A673 (cell line): ENCODE measurements around the gene TRMT10A. TPM values are rescaled to one million over a fixed set of nuclear protein-coding genes. Genes with fewer than 3 reads are reported as not detected.

ENCODE experiments used
- BruUV-seq: library from RNA; stranded (reverse); fragments of 400-500 nt; replicated peaks from 2 replicates; lab custom pipeline; 2021; lab: Mats Ljungman, UMichigan
- CTCF ChIA-PET: fragments of 300-600 bp; sonication (Branson Sonifier 250); formaldehyde crosslinking; loops from one replicate; lab custom pipeline; 2022; ENCODE audit warnings: antibody characterized with exemption; lab: Charles Lee
- POLR2A ChIA-PET: fragments of 300-600 bp; sonication (Branson Sonifier 250); formaldehyde crosslinking; loops from one replicate; lab custom pipeline; 2022; ENCODE audit warnings: antibody characterized with exemption; ENCODE audit not compliant: low non-redundant PET; lab: Charles Lee
- DNase-seq: peaks from one replicate; pipeline ENCODE4 v3.0.0-alpha.2; 2015; ENCODE audit warnings: low spot score
- H3K27ac ChIP-seq: fragments of 200-600 bp; sonication (generic); 2 replicates; pipeline ENCODE4 v1.5.1; 2016; ENCODE audit warnings: mixed run types, low read depth, mild to moderate bottlenecking, mixed read lengths, antibody characterized with exemption, low read length; ENCODE audit not compliant: poor library complexity, severe bottlenecking
- H3K27me3 ChIP-seq: fragments of 200-600 bp; sonication (generic); replicated peaks from 2 replicates; pipeline ENCODE4 v1.6.1; 2017; ENCODE audit warnings: mixed run types, low read depth, mild to moderate bottlenecking, mixed read lengths, antibody characterized with exemption, low read length; ENCODE audit not compliant: insufficient read depth, poor library complexity
- H3K36me3 ChIP-seq: fragments of 200-600 bp; sonication (generic); 2 replicates; pipeline ENCODE4 v1.6.1; 2016; ENCODE audit warnings: mixed run types, mild to moderate bottlenecking, mixed read lengths, antibody characterized with exemption, low read length; ENCODE audit not compliant: insufficient read depth, poor library complexity, severe bottlenecking
- H3K4me1 ChIP-seq: fragments of 200-600 bp; sonication (generic); 2 replicates; pipeline ENCODE4 v1.6.1; 2017; ENCODE audit warnings: mixed run types, mild to moderate bottlenecking, mixed read lengths, antibody characterized with exemption, low read length; ENCODE audit not compliant: insufficient read depth, poor library complexity, severe bottlenecking
- H3K4me3 ChIP-seq: fragments of 200-600 bp; sonication (generic); 2 replicates; pipeline ENCODE4 v1.5.1; 2016; ENCODE audit warnings: low read depth, mixed run types, mild to moderate bottlenecking, mixed read lengths, low read length; ENCODE audit not compliant: poor library complexity, severe bottlenecking
- H3K9me3 ChIP-seq: fragments of 200-600 bp; sonication (generic); 2 replicates; pipeline ENCODE4 v1.6.1; 2016; ENCODE audit warnings: mixed run types, low read depth, mild to moderate bottlenecking, mixed read lengths, antibody characterized with exemption, low read length; ENCODE audit not compliant: poor library complexity, severe bottlenecking
- EZH2 ChIP-seq: fragments of 200-600 bp; sonication (generic); IDR thresholded peaks from 2 replicates; pipeline ENCODE4 v1.6.1; 2017; ENCODE audit warnings: borderline replicate concordance, low read depth, mild to moderate bottlenecking, mixed read lengths, antibody characterized with exemption, low read length; ENCODE audit not compliant: poor library complexity, severe bottlenecking
- intact Hi-C: fragments of 100-400 bp; cut with micrococcal nuclease; formaldehyde crosslinking; loops from one replicate; pipeline ENCODE4 v1.10.0; 2022; ENCODE audit not compliant: unreplicated experiment
- total RNA-seq: library from RNA; stranded (reverse); gene quantifications from 2 replicates; pipeline ENCODE4 v1.2.3, GENCODE V29; 2021
- TF ChIP-seq, protein P1 (sequence below): fragments of 300-800, 200-600 bp; sonication (generic); conservative IDR thresholded peaks from 2 replicates; pipeline ENCODE4 v1.5.1; 2017; ENCODE audit warnings: low read depth, mild to moderate bottlenecking, antibody characterized with exemption, low read length, moderate library complexity, mixed read lengths

Gene TRMT10A
- total RNA-seq, 1 experiment from 2014 or later: 4.6 TPM

DNA sequence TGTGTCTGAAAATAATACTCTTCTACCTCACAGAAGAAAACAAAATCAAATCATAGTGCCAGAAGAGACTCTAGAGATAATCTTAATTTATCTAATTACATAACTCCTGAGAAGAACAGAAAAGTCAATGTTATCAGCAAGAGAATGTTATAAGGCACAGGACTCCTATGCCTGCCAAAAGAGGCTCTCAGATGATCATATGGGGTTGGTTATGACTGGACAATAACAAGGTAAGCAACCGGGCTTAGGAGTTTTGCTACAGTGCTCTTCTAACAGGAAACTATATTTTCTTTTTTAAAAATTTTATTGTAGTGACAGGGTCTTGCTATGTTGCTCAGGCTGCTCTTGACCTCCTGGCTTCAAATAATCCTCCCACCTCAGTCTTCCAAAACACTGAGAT, 56.5 kb downstream of the TRMT10A start:
- no TSS peak for BruUV-seq
- intact Hi-C loops: no loop called here
- DNase-seq: no peak
- no peak overlapping the region for H3K27ac ChIP-seq
- no peak overlapping the region for H3K4me3 ChIP-seq
- H3K4me1 ChIP-seq: no peaks in the 10 kb centered on the region
- ChIA-PET POLR2A (no interaction called here), CTCF (no interaction called here)
- no peaks in the 10 kb centered on the region for H3K27me3 ChIP-seq
- TF ChIP-seq EZH2: no peak
- TF ChIP-seq, protein P1, sequence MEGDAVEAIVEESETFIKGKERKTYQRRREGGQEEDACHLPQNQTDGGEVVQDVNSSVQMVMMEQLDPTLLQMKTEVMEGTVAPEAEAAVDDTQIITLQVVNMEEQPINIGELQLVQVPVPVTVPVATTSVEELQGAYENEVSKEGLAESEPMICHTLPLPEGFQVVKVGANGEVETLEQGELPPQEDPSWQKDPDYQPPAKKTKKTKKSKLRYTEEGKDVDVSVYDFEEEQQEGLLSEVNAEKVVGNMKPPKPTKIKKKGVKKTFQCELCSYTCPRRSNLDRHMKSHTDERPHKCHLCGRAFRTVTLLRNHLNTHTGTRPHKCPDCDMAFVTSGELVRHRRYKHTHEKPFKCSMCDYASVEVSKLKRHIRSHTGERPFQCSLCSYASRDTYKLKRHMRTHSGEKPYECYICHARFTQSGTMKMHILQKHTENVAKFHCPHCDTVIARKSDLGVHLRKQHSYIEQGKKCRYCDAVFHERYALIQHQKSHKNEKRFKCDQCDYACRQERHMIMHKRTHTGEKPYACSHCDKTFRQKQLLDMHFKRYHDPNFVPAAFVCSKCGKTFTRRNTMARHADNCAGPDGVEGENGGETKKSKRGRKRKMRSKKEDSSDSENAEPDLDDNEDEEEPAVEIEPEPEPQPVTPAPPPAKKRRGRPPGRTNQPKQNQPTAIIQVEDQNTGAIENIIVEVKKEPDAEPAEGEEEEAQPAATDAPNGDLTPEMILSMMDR: no peak
- H3K9me3 ChIP-seq: no peaks in the 10 kb centered on the region
- H3K36me3 ChIP-seq: no peaks in the 10 kb centered on the region

- no peaks in the 10 kb centered on the region for H3K36me3 ChIP-seq
- BruUV-seq: no TSS peak
Measured at GRCh38 chr4:99506781-99507180, 57.1 kb downstream of the TRMT10A start.

DNA sequence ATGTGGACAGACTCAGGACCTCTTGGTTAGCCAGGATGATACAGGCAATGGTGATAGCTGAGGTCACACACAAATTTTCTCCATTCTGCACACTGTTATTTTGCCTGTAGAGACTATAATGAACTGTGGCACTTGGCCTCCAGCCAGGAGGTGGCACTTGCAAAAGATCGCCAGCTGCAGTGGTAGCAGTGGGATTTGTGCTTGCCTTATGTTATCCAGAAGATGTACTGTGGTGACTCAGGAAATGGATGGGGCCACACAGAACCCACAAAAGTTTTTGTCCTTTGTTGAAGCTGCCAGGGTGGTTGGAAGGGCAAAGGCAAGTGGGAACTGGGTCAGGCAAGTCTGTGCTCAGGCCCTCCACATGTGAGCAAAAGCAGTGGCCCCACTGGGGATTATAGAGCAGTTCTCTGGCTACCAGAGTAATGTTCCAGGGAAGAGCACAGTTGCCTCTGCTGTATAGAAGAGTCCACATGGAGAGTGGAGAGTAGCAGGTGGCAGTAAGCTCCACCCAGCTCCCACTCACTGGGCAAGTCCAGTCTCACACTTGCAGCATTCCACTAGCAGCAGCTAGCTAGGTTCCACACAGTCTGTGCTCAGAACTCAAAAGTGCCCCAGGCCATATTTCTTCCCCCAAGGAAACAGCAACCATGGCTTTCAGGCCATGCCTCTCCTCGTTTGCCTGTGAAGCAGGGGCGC, 58.9 kb downstream of the TRMT10A start:
- no peaks in the 10 kb centered on the region for H3K27me3 ChIP-seq
- H3K27ac ChIP-seq: no peak overlapping the region
- no peaks in the 10 kb centered on the region for H3K36me3 ChIP-seq
- CTCF ChIA-PET: no interaction called here
- intact Hi-C loops: no loop called here
- no peaks in the 10 kb centered on the region for H3K4me1 ChIP-seq
- no TSS peak for BruUV-seq
- no peak for DNase-seq
- POLR2A ChIA-PET: no interaction called here
- no peaks in the 10 kb centered on the region for H3K9me3 ChIP-seq
- H3K4me3 ChIP-seq: no peak overlapping the region
- TF ChIP-seq, protein P1: no peak
- no peak for TF ChIP-seq EZH2

More at GRCh38 chr4:99506781-99507180, 57.1 kb downstream of the TRMT10A start:
- no peak overlapping the region for H3K27ac ChIP-seq
- H3K4me1 ChIP-seq: no peaks in the 10 kb centered on the region
- TF ChIP-seq, protein P1: no peak
- no peak for TF ChIP-seq EZH2
- ChIA-PET CTCF (no interaction called here), POLR2A (interaction anchor here (0.6 kb wide), 1 partner anchor 58 kb away, joined by 4 read pairs; no protein-coding TSS in a partner anchor)
- intact Hi-C loops: no loop called here
- H3K9me3 ChIP-seq: no peaks in the 10 kb centered on the region
- peak; percentile 66 for DNase-seq
- no peak overlapping the region for H3K4me3 ChIP-seq
- no peaks in the 10 kb centered on the region for H3K27me3 ChIP-seq

Other genes with a start within 250 kb of the TRMT10A start
- not detected in 2 replicates for gene ADH1B, start 242.6 kb downstream of the TRMT10A start, total RNA-seq
- gene ADH1C, start 211.3 kb downstream of the TRMT10A start, total RNA-seq: not detected in 2 replicates
- gene ADH7, start 128.7 kb downstream of the TRMT10A start, total RNA-seq: not detected in 2 replicates
- gene C4orf17, start 53.0 kb downstream of the TRMT10A start, total RNA-seq: not detected in 2 replicates
- gene MTTP, start 10.8 kb upstream of the TRMT10A start, total RNA-seq: not detected in 2 replicates
- gene C4orf54, start 93.8 kb upstream of the TRMT10A start, total RNA-seq: not detected in 2 replicates